DND-41 (cell line): ENCODE data around the gene RGS14.

ENCODE experiments used
- ATAC-seq: fragments of 200-7000 bp; cut with Tn5 transposase; 3 replicates; pipeline ENCODE4 v1.9.1; 2021; ENCODE audit warnings: low read depth; ENCODE audit not compliant: insufficient read depth
- DNase-seq: peaks from one replicate; pipeline ENCODE4 v3.0.0-alpha.2; 2020
- H2AFZ ChIP-seq: 2 replicates; pipeline ENCODE4 v1.6.0; 2012; ENCODE audit warnings: low read depth, low read length
- H3K27ac ChIP-seq: 2 replicates; pipeline ENCODE4 v1.5.1; 2012; ENCODE audit warnings: low read length, inconsistent platforms
- H3K27me3 ChIP-seq: fragments of 200-600 bp; sonication (generic); 2 replicates; pipeline ENCODE4 v1.6.0; 2012; ENCODE audit warnings: low read length, mild to moderate bottlenecking, inconsistent platforms; ENCODE audit not compliant: insufficient read depth, poor library complexity
- H3K36me3 ChIP-seq: 2 replicates; pipeline ENCODE4 v1.5.1; 2012; ENCODE audit warnings: low read length, inconsistent platforms; ENCODE audit not compliant: insufficient read depth
- H3K4me1 ChIP-seq: 2 replicates; pipeline ENCODE4 v1.5.1; 2012; ENCODE audit warnings: mild to moderate bottlenecking, low read length; ENCODE audit not compliant: insufficient read depth
- H3K4me2 ChIP-seq: 2 replicates; pipeline ENCODE4 v1.6.0; 2012; ENCODE audit warnings: mild to moderate bottlenecking, moderate library complexity, low read length, inconsistent platforms; ENCODE audit not compliant: insufficient read depth
- H3K4me3 ChIP-seq, 2 experiments: fragments of 200-600 bp in 1 of 2; shearing (Covaris generic) in 1 of 2; 2 replicates each; pipeline ENCODE4 v1.5.1; 2012 to 2016; ENCODE audit warnings: inconsistent platforms in 2 of 2, low read length in 2 of 2, mild to moderate bottlenecking in 2 of 2, low read depth in 1 of 2, moderate library complexity in 1 of 2
- H3K79me2 ChIP-seq: 2 replicates; pipeline ENCODE4 v1.6.0; 2012; ENCODE audit warnings: low read length, inconsistent platforms; ENCODE audit not compliant: insufficient read depth
- H3K9ac ChIP-seq: 2 replicates; pipeline ENCODE4 v1.6.0; 2012; ENCODE audit warnings: low read depth, mild to moderate bottlenecking, inconsistent platforms, low read length, moderate library complexity
- H3K9me3 ChIP-seq: 2 replicates; pipeline ENCODE4 v1.5.1; 2012; ENCODE audit warnings: low read length, moderate library complexity, mild to moderate bottlenecking, inconsistent platforms; ENCODE audit not compliant: insufficient read depth, severe bottlenecking
- H4K20me1 ChIP-seq: 2 replicates; pipeline ENCODE4 v1.6.0; 2012; ENCODE audit warnings: low read length; ENCODE audit not compliant: insufficient read depth
- EZH2 ChIP-seq: IDR thresholded peaks from 3 replicates; pipeline ENCODE4 v1.6.1; 2012; ENCODE audit warnings: borderline replicate concordance, low read depth, mild to moderate bottlenecking, moderate library complexity, low read length, inconsistent platforms; ENCODE audit not compliant: severe bottlenecking
- TF ChIP-seq, protein P1 (sequence below): IDR thresholded peaks from 2 replicates; pipeline ENCODE4 v1.5.1; 2012; ENCODE audit warnings: borderline replicate concordance, low read length, moderate library complexity, mild to moderate bottlenecking; ENCODE audit not compliant: poor library complexity, severe bottlenecking; ENCODE audit errors: extremely low read depth

RGS14 gene

DNA sequence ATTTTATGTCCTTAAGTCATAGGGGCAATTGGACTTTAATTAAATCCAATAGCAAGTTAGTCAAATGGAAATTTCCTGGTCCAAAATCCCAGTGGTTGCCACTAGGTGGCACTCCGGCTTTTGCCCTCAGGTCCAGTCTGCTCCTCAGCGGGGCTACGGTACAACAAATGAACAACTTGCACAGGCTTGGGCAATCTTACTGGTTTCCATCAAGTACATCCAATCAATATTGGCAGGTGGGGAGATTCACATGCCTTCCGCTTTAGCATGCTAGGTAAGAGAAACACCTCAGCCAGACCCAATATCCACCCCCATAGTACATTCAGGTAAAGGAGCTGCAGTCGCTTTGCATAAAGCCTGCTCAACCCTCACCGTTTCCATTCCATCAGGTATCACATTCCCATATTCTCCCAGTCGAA, 39.8 kb upstream of the RGS14 start:
- Histone ChIP-seq H3K9me3 (no peaks in the 10 kb centered on the region), H3K79me2 (peaks cover 10% of the 10 kb centered on the region), H3K4me3 (no peak overlapping the region), H3K9ac (no peak overlapping the region), H3K27me3 (no peaks in the 10 kb centered on the region), H2AFZ (no peak overlapping the region), H3K4me2 (no peak overlapping the region), H4K20me1 (peaks cover 8% of the 10 kb centered on the region), H3K27ac (no peak overlapping the region), H3K4me1 (peaks cover 16% of the 10 kb centered on the region), H3K36me3 (peaks cover 11% of the 10 kb centered on the region; the same call in 1 of the 2 replicates)
- TF ChIP-seq, protein P1, sequence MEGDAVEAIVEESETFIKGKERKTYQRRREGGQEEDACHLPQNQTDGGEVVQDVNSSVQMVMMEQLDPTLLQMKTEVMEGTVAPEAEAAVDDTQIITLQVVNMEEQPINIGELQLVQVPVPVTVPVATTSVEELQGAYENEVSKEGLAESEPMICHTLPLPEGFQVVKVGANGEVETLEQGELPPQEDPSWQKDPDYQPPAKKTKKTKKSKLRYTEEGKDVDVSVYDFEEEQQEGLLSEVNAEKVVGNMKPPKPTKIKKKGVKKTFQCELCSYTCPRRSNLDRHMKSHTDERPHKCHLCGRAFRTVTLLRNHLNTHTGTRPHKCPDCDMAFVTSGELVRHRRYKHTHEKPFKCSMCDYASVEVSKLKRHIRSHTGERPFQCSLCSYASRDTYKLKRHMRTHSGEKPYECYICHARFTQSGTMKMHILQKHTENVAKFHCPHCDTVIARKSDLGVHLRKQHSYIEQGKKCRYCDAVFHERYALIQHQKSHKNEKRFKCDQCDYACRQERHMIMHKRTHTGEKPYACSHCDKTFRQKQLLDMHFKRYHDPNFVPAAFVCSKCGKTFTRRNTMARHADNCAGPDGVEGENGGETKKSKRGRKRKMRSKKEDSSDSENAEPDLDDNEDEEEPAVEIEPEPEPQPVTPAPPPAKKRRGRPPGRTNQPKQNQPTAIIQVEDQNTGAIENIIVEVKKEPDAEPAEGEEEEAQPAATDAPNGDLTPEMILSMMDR, result peak; percentile 90
- TF ChIP-seq EZH2, result no peak
- peak; percentile 70 for ATAC-seq
- DNase-seq, result peak; percentile 75

DNA sequence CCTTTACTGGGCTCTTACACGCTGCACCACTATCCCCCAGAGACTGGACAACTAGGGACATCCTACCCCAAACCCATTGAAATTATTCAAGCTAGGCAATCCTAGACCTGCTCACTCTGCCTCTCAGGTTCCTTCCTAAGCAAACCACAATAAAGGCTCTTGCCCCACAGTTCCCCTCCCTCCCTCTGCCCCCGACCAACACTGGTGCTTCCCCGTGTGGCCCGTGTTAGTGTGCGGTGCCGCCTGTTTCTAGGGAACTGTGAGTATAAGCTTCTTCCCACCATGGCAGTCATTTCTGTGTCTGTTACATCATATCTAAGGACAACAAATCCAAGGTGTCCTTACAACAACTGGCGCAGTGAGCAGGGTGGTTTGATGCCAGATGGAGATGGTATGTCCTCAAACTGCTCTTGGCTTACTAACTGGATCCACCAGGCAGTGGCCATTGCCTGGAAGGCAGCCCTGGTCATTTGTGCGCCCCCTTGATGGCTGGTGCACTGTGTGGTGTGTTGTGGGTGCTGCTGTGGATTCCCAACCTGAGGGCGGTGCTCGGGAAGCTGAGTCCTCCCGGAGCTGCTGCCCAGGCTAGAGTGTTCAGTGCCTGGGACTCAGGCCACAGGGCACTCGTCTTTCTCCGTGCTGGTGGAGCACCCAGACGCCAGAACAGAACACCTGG, 37.7 kb upstream of the RGS14 start:
- TF ChIP-seq, protein P1, result no peak
- no peak for TF ChIP-seq EZH2
- no peaks in the 10 kb centered on the region for H3K79me2 ChIP-seq
- no peak overlapping the region for H3K27ac ChIP-seq
- H4K20me1 ChIP-seq, result peaks cover 8% of the 10 kb centered on the region
- no peaks in the 10 kb centered on the region for H3K4me1 ChIP-seq
- H2AFZ ChIP-seq, result no peak overlapping the region
- H3K27me3 ChIP-seq, result no peaks in the 10 kb centered on the region
- peaks cover 11% of the 10 kb centered on the region; the same call in 1 of the 2 replicates for H3K36me3 ChIP-seq
- H3K4me2 ChIP-seq, result no peak overlapping the region
- no peaks in the 10 kb centered on the region for H3K9me3 ChIP-seq
- no peak overlapping the region for H3K4me3 ChIP-seq
- ATAC-seq, result peak; percentile 49; the same call in 2 of the 3 replicates
- DNase-seq, result no peak
- no peak overlapping the region for H3K9ac ChIP-seq

DNA sequence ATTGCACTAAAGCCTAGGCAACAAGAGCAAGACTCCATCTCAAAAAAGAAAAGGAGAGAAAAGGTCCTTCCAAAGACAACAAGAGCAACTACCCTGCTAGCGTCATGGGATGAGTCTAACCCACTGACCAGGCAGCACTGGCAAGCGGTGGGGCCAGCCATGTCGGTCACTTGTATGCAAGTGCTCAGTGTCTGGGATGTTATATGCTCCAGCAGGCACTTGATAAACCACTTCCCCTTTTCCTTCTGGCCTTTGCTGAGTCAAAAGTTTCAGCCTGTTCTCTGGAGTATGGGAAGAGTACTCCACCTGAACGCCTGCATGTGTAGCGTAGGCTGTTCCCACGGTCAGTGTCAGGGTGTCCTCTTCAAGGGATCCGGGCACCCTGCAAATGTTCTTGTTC, 36.8 kb upstream of the RGS14 start:
- Histone ChIP-seq H3K79me2 (no peaks in the 10 kb centered on the region), H3K9ac (no peak overlapping the region), H3K4me1 (no peaks in the 10 kb centered on the region), H3K36me3 (peaks cover 11% of the 10 kb centered on the region; the same call in 1 of the 2 replicates), H4K20me1 (peaks cover 8% of the 10 kb centered on the region), H3K27ac (no peak overlapping the region), H3K27me3 (no peaks in the 10 kb centered on the region), H3K4me3 (no peak overlapping the region), H2AFZ (no peak overlapping the region), H3K4me2 (no peak overlapping the region), H3K9me3 (no peaks in the 10 kb centered on the region)
- no peak for TF ChIP-seq EZH2
- TF ChIP-seq, protein P1, result no peak
- no peak for ATAC-seq
- DNase-seq, result no peak
